ENCODE measurements around the gene MAN1C1.
"Not testable (repeated sequence)": the region's sequence is repeated elsewhere in the genome, so short reads cannot be mapped to it uniquely, and the experiment has no call there.

The MAN1C1 gene

GRCh38 chr1:25680701-25681100, 64.1 kb downstream of the MAN1C1 start:
- DNase-seq (ENCODE audit: low spot score): no peak

- no peak for DNase-seq (ENCODE audit: low spot score)
These were observed 65.5 kb downstream of the MAN1C1 start for GRCh38 chr1:25682059-25682601.

GRCh38 chr1:25683177-25683576, 66.6 kb downstream of the MAN1C1 start:
- DNase-seq (ENCODE audit: low spot score): no peak

GRCh38 chr1:25683731-25684130, 67.1 kb downstream of the MAN1C1 start:
- DNase-seq (ENCODE audit: low spot score): no peak

GRCh38 chr1:25684216-25684965, 67.8 kb downstream of the MAN1C1 start:
- DNase-seq (ENCODE audit: low spot score): no peak

GRCh38 chr1:25685211-25685750, 68.7 kb downstream of the MAN1C1 start:
- no peak for DNase-seq (ENCODE audit: low spot score)

- no peak for DNase-seq (ENCODE audit: low spot score)
These were observed 69.5 kb downstream of the MAN1C1 start for GRCh38 chr1:25685938-25686665.

- DNase-seq (ENCODE audit: low spot score): no peak
These were observed 70.8 kb downstream of the MAN1C1 start for GRCh38 chr1:25687221-25688017.

GRCh38 chr1:25688390-25689119, 72.0 kb downstream of the MAN1C1 start:
- DNase-seq (ENCODE audit: low spot score): no peak

- DNase-seq (ENCODE audit: low spot score): no peak
These were observed 73.2 kb downstream of the MAN1C1 start for GRCh38 chr1:25689686-25690381.

- DNase-seq (ENCODE audit: low spot score): no peak
These were observed 73.9 kb downstream of the MAN1C1 start for GRCh38 chr1:25690396-25690956.

- no peak for DNase-seq (ENCODE audit: low spot score)
These were observed 74.6 kb downstream of the MAN1C1 start for GRCh38 chr1:25691211-25691610.

GRCh38 chr1:25692560-25692959, 76.0 kb downstream of the MAN1C1 start:
- DNase-seq (ENCODE audit: low spot score): no peak

- DNase-seq (ENCODE audit: low spot score): no peak
These were observed 77.8 kb downstream of the MAN1C1 start for GRCh38 chr1:25694167-25695007.

- no peak for DNase-seq (ENCODE audit: low spot score)
These were observed 78.6 kb downstream of the MAN1C1 start for GRCh38 chr1:25695090-25695770.

- DNase-seq (ENCODE audit: low spot score): no peak
These were observed 79.2 kb downstream of the MAN1C1 start for GRCh38 chr1:25695771-25696311.

GRCh38 chr1:25696643-25697042, 80.1 kb downstream of the MAN1C1 start:
- not testable (repeated sequence) for DNase-seq (ENCODE audit: low spot score)

- DNase-seq (ENCODE audit: low spot score): no peak
These were observed 81.0 kb downstream of the MAN1C1 start for GRCh38 chr1:25697435-25698217.
